Left renal cortex interstitium (tissue), 4 donors: Measurements from ENCODE around the gene WDR27. TPM values are rescaled to one million over a fixed set of nuclear protein-coding genes. Genes with fewer than 3 reads are reported as not detected.

Source experiments
- DNase-seq, 4 donors: peaks; one replicate each; pipeline ENCODE4 v3.0.0-alpha.2; 2013; ENCODE audit warnings: low read depth in 4 of 4, low spot score in 2 of 4, missing footprints in 1 of 4
- polyA plus RNA-seq, 4 donors: library from polyadenylated mRNA; unstranded; fragments of 120-200 nt; gene quantifications; one replicate each; pipeline ENCODE4 v1.2.1, GENCODE V29; 2013; ENCODE audit not compliant: insufficient read length in 4 of 4

WDR27 gene
- polyA plus RNA-seq, 4 donors, result 30.8 to 112 (median 69.3) TPM

GRCh38 chr6:169571123-169571962 lies 130.5 kb downstream of the WDR27 start:
- no peak for DNase-seq

- no peak for DNase-seq
Measured at GRCh38 chr6:169568314-169569087, 133.3 kb downstream of the WDR27 start.

GRCh38 chr6:169567819-169568218 lies 134.0 kb downstream of the WDR27 start:
- DNase-seq, result no peak

GRCh38 chr6:169566961-169567750 lies 134.7 kb downstream of the WDR27 start:
- DNase-seq, result no peak

GRCh38 chr6:169566319-169566718 lies 135.5 kb downstream of the WDR27 start:
- DNase-seq, result no peak

GRCh38 chr6:169564453-169565240 lies 137.2 kb downstream of the WDR27 start:
- DNase-seq, result no peak

- no peak for DNase-seq
Measured at GRCh38 chr6:169561665-169562064, 140.2 kb downstream of the WDR27 start.

- DNase-seq, result no peak
Measured at GRCh38 chr6:169559592-169559991, 142.2 kb downstream of the WDR27 start.

GRCh38 chr6:169558774-169559441 lies 142.9 kb downstream of the WDR27 start:
- no peak for DNase-seq

- DNase-seq, result no peak
Measured at GRCh38 chr6:169558378-169558773, 143.5 kb downstream of the WDR27 start.

- no peak for DNase-seq
Measured at GRCh38 chr6:169557887-169558286, 143.9 kb downstream of the WDR27 start.

- DNase-seq, result no peak
Measured at GRCh38 chr6:169556758-169557548, 144.9 kb downstream of the WDR27 start.

GRCh38 chr6:169555971-169556617 lies 145.7 kb downstream of the WDR27 start:
- DNase-seq, result no peak

- DNase-seq, result no peak
Measured at GRCh38 chr6:169545982-169546381, 155.8 kb downstream of the WDR27 start.

GRCh38 chr6:169543704-169544103 lies 158.1 kb downstream of the WDR27 start:
- no peak for DNase-seq

GRCh38 chr6:169542491-169542890 lies 159.3 kb downstream of the WDR27 start:
- no peak for DNase-seq

GRCh38 chr6:169539176-169539897 lies 162.5 kb downstream of the WDR27 start:
- DNase-seq, result no peak
